Activated CD8-positive, alpha-beta memory T cell treated with anti-CD3 and anti-CD28 coated beads, Interleukin-2, amount 50 U/mL, for 1 hour (primary cell): ENCODE results near the gene SEMA3G.

ENCODE experiments used
- DNase-seq: peaks from one replicate; pipeline ENCODE4 v3.0.0-alpha.2; 2020; ENCODE audit errors: extremely low read depth

The SEMA3G gene

DNA sequence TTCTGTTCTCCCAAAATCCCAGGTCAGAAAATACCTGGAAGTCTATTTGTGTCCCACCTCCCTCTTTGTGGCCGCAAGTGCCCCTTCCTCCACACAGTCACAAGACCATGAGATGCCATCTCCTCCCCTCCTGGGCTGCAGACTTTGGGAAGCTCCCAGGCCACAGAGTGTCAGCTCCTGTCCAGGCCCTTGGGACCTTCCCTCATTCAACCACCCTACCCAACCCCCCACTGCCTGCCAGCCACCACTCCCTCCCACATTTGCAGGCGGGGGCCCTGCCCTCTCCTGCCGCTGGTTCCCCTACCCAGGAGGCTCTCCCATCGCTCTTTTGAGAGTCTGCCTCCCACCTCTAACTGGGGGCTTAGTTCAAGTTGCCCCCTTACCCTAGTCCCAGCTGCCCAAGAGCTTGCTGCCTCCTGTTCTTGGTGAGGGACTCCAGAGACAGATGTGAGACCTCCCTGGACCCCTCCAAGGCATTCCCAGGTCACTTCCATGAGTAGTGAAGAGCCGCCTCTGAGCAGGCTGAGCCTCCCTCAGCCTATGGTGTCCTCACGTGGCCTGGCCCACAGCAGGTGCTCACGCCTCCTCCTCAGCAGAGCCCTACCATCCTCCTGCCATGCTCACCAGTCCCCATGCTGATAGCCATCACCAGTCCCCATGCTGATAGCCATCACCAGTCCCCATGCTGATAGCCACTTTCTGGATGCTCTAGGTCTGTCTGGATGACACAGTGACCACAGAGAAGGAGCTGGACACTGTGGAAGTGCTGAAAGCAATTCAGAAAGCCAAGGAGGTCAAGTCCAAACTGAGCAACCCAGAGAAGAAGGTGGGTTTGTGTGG is 34.4 kb upstream of the SEMA3G start:
- no peak for DNase-seq

DNA sequence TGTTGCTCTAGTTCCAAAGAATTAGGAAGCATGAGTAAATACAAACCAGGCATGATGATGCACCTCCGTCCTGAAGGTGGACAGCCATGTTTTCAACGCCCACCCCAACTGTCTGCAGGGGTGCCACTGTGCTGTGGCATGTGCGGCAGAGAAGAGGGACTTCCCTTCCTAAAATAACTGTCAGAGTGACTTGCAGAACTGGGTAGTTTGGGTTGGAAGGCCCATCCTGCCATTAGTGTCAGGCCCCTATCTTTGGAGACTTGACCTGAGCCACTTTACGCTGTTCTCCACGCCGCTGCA is 32.8 kb upstream of the SEMA3G start:
- DNase-seq: no peak

DNA sequence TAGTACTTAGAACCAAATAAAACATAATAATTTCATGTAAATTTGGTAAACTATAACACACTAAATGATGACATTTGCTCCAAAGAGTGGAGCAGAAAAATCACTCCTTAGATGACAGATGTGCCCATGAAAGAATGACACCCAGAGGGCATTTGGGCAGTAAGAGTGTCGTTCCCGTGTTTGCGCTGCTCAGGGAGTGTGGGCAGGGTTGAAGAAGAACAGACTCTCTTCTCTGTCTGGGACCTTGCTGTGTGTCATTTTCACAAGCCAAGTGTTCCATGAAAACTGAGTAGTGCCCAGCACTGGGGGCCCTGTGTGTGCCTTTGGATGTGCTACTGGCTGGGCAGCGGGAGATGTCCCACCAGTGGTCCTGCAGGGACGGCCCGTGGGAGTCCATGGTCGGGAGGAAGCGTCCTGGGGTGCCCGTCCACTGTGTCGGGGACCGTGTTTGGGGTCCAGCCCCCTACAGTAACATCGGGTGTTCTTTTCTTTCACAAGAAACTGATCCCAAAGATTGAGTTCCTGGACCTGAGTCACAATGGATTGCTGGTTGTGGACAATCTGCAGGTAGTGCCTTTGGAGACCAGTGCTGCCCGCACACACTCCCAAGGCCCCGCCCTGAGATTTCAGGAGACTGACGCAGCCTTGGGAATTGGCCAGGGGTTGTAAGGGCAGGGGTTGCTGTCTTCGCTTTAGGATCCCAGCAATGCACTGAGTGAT is 32.3 kb upstream of the SEMA3G start:
- no peak for DNase-seq

DNA sequence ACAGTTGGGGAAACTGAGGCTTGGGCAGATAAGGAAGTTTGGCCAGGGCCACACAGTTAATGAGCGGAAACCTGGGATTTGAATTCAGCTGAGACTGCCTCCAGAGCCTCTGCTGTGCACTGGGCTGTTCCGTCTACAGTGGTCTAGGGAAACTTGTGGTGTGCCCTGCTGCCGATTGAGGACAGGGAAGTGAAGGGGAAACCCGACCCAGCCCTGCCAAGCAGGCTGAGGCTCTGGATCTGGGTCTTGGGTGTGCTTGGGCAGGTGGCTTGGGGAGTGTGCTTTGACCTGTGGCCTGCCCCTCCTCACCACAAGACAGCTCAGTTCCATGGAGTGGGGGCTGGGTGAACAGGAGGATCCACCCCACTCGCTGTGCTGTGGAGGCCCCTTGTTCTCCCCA is 28.1 kb upstream of the SEMA3G start:
- no peak for DNase-seq

DNA sequence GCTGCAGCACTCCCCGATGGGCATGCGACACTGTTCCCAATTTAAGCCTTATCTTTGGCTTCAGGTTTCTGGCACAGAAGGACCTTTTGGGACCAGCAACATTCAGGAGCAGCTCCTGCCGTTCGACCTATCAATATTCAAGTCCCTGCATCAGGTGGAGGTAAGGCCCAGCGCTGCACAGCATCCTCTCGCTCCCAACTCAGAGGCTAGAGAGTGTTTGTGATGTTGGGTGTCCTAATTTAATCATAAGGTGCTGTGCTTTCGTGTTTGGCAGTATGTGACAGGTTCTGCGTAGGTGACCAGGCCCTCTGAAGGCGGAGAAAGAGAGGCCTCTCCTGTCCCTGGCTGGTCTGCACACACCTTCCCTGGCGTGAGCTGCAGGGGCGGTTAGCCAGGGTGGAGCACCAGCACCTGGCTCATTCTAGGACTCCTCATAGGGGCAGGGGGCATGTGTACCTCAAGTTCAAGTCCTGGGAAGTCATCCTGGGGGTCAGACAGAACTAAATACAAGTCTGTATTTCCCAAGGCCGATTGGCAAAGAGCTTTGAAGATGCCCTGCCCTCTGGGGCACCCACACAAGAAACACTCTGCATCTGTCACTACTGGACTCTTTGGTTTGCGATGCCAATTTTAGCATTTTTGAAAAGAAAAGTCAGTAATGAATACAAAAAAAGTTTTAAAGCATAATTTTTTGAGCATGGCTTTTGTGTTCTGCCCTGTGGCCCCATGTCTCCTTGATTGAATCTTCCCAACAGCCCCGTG is 27.5 kb upstream of the SEMA3G start:
- no peak for DNase-seq

DNA sequence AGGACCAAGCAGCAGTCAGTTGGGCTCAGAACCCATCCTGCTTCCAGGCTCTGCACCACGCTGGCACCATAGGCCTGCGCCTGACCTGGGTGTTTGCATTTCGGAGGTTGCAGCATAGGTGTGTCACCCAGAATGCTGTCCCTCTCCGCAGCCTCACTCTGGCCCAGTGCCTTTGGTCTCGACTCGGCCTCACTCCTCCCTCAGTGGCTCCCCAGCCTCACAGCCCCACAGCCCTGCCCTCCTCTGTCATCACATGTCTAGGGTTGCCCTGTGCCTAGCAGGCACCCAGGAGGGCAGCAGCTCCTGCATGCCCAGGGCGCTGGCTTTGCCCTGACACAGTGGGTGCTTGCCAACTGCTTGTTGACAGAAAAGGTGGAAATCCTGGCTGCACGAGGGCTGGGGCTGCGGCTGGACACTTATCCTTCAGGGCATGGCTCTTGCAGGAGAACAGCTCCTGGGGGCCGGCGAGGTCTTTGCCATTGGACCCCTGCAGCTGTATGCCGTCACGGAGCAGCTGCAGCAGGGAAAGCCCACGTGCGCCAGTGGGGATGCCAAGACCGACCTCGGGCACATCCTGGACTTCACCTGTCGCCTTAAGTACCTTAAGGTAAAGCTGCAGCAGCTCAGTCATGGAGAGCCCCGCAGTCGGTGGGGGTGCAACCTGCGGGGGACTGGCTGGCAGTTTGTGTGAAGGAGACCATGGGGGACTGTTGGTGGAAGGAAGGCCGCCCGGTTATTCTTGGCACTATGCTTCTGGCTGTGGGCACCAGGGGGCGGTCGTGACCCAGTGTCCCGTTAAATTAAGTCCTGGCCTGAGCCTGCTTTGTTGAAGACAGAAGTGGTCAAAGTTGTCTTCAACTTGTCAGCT is 26.7 kb upstream of the SEMA3G start:
- no peak for DNase-seq

DNA sequence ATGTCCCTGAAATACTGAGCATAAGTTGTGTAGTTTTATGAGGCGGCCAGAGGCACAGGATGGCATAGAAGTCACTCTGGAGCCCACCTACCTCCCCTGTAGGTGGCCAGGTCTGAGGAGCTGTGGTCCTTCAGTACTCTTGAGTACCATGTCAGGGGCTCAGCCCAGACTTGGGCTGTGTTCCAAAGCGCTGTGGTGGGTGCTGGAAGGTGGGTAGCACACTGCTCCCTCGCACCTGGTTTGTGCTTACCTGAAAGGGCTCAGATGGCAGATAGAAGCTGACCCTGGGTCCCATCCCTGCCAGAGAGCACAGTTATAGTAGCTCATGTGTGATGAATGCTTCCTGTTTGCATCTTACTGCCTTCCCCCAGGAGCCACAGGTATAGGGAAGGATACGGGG is 26.0 kb upstream of the SEMA3G start:
- no peak for DNase-seq

DNA sequence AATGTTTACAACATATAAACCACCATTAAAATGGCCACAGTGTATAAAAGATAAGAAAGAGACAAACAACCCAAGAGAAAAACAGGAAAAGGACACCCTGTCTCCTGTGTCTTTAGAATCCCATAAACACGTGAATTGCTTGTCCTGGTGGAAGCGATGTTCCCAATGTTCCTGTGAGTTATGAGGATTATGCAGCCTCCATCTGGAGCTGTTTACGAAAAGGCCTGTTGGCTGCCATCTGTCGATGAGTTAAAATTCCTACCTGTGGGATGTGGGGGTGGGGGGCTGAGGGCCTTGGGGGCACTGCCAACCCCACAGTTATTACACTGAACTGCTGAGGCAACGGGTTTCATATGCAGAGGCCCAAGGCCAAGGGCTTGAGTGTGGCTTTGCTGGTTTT is 24.1 kb upstream of the SEMA3G start:
- no peak for DNase-seq

DNA sequence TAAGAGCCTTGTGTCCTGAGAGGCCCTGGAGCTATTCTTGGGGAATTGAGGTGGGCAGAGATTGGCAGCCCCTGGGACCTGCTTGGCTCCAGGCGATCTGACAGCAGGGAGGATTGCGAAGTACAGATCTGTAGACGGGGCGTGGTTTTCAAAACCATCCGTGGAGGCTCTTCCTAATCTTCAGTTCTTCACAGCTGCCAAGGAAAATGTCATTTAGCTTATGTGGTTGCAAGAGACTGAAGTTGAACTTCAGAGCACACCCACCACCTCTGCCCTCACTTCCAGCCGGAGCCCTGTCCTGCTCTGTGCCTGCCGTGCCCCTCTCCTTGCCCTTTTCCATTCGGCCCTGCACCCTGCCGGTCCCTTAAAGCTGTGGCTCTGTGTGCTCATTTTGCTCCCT is 23.4 kb upstream of the SEMA3G start:
- no peak for DNase-seq

DNA sequence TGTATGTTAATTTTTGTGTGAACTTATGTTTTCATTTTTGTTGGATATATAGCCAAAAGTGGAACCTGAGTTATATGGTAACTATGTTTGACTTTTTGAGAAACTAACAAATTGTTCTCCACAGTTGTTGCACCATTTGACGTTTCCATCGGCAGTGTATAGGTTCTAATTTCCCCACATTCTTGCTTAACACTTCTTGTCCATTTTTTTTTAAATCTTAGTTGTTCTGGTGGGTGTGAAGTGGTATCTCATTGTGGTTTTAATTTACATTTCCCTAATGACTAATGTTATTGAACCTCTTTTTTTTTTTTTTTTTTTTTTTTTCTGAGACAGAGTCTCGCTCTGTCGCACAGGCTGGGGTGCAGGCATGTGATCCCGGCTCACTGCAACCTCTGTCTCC is 18.5 kb upstream of the SEMA3G start:
- no peak for DNase-seq

DNA sequence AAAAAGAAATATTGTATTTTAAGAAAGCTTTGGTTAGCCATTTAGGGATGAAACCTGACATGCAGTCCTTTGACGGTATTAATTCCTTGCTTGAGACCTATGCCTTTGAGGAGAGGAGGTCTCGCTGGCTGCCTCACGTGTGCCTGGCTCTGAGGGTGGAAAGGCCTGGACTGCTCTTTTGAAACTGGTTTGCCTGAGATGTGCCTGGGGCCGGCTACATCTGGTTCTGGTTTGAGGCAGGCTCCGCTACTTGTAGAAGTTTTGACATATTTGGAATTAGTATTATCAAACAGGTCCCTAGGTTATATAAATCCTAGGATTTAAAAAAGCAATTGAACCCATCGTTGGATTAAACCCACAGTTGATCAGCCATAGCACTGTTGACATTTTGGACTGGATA is 17.0 kb upstream of the SEMA3G start:
- no peak for DNase-seq

DNA sequence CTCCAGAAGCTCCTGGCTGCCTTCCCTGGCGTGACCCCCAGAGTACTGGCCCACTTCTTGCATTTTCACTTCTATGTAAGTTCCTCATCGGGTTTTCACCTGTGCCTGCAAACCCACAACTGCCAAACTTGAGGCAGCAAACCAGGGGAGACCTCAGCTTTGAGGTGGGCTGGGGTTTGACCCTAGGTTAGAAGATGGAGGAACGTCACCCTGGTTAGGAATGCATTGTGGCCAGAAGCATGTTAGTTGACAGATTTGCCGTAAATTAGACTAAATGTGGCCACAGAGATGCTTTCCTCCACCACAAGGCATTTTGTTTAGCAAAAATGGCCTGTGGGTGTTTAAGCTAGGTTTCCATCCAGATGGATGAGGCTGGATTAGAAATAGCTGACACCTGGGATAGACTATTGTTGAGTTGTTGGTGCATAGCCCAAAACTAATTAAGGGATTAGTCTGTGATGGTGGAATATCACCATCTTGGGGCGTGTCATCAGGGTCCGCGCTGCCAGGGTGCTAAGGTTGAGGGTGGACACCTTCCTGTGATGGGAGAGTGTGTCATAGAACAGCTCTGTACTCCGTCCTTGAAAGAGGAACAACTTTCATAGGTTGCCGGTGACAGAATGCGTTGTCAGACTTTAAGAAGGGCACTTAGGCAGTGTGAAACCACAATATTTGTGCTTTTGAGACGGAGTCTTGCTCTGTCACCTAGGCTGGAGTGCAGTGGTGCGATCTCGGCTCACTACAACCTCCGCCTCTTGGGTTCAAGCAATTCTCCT is 14.1 kb upstream of the SEMA3G start:
- no peak for DNase-seq

DNA sequence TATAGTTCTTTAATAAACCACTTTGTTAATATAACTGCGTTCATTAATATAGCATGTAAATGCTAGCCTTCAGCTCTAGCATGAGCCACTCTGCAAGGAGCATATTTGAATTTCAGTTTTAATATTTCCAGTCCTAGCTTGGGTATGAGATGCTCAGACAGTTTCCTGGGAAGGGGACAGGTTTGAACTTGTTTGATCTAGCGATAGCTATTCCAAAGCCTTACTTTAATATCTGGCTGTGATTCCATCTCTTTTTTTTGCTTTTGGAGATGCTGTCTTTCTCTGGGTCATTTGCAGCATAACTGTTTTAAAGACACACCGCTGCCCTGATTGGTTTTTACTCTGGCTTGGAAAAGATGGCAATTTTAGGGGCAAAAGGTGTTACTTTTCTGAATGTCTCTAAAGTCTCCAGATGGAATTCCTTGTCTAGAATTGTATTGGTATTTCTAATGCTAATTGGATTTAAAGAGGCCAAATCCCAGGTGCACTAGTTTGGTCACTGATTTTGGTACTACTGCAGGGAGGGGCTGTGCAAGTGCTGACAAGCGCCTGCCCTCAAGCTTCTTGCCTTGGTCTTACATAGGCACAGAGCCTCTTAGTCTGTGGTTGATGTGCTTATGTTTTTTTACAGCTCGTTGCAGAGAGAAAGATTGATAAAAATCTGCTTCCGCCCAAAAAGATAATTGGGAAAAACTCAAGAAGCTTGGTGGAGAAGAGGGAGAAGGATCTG is 13.3 kb upstream of the SEMA3G start:
- no peak for DNase-seq

DNA sequence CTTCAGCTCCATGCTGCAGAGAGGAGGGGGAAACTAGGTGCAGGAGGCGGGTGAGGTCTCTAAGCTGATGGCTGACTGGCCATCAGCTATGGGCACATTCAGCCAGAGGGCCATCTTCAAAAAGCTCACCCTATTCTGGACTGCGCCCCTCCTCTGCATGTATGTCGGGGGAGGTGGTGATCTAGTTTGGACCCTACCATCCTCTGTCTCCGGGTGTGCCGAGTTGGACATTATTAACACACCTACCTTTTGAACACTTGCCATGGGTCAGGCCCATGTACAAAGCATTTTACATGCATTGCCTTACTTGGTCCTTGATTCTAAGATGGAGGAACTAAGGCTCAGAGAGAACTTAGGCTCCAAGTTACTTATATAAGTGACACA is 11.9 kb upstream of the SEMA3G start:
- no peak for DNase-seq

DNA sequence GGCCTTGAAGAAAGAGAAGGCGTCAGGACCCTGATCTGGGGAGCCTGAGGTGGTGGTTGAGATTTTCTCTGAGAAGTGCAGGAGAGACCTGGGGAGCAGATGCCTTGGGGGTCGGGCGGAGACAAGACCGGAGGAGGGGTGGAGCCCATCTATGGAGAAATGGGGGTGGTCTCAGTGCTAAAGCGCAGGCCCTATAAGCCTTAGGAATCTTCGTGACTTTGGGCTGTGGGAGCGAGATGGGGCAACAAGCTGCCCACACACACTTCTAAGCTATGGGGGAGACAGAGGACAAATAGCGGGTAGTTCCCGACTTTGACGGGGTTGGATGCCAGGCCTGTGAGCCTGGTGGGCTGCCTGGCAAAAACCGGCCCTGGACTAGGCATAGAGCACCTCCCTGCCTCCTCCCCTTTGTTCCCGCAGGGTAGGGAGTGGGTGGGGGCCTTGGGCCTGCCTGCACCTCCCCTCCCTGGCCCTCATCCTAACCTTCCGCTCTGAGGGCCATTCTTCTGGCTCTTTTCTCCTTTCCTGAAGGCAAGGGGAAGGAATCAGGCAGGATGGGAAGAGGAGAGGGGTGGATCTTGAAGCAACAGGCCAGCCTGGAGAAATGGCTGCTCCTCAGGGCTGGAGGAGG is 11.4 kb upstream of the SEMA3G start:
- no peak for DNase-seq

DNA sequence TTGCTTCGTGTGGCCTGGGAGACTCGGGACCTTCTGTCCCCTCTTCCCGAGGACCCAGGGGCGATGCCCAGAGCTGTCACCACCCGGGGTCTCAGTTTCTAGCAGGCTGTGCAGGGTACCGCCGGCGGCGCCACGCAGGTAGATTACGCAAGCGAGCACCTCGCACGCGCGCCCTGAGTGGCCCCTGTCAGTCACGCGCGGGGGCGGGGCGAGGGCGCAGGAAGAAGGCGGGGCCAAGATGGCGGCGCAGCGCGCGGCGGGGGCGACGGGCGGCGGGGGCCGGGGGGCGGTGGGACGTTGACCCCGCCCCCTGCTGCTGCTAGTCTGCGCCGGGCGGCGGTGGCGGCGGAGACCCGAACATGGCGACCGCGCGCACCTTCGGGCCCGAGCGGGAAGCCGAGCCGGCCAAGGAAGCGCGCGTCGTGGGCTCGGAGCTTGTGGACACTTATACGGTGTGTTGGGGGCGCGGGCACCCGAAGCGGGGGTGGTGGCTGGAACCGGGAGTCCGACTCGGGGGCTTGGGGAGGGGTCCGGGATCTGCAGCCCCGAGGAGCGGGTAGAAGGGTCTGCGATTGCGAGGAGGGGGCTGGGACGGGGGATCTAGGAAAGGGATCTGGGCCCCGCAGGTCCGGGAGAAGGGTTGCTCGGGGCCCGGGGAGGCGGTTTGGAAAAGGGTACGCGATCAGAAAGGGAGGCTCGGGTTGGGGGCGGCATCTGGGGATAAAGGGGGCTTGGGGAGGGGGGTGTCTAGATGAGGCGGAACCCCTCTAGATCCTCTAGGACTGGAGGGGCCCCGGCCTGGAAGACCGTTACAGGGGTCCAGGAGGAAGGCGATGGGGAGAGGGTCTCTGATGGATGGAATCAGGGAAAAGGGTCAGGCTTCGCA is 10.6 kb upstream of the SEMA3G start, which contains the start of gene NISCH:
Gene NISCH, plus strand, starts transcription at position 322 of the 886 bp plus-strand sequence. Its CDS starts 38 bp downstream, at position 360.
- peak; percentile 84 for DNase-seq

DNA sequence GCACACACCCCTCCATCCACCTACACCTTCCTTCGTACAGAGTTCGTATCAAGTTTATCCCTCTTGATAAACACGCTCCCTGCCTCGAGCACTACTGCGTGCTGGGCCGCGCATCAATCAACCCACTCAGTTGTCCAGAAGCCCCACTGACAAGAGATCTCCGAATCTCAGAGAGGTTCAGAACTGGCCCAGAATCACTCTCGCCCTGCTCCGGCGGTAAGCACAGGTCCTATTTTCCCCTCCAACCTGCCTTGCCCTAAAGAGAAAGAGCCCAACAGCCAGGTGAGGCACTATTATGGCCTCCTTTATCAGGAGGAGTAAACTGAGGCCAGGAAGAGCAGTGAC is 10.0 kb upstream of the SEMA3G start:
- no peak for DNase-seq

DNA sequence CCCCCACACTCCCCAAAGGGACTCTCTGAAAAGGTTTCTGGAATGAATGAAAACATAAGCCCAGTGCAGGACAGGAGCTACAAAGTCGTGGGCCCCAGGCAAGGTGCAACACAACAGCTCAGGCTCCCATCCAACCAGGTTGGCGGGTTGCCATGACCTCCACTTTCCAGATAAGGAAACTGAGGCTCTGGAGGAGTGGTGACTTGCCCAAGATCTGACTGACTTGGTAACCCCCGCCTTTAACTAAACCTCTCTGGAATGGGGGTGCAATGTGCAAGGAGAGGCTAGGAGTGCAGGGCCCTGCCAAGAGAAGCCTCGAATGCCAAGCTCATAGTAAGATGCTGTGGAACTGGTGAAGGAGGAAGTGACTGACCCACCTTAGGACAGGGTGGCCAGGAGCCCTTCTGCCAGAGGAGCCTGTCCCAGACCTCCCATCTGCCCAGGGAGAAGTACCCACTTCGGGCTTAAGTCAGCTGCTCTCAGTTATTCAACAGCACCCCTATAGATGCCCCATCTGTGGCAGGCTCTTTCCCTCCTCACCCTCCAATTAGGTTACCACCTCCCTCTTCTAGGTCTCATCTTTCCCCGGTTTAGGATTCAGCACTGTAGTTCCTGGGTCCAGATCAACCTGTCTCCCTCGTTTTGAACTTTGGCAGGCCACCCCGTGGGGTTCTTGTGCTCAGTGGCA is 9.5 kb upstream of the SEMA3G start:
- DNase-seq: no peak
